H1 (cell line): ENCODE measurements around the gene TFAP2A. TPM values are rescaled to one million over a fixed set of nuclear protein-coding genes. Genes with fewer than 3 reads are reported as not detected.

Source experiments
- CBX5 ChIP-seq: fragments of 300-800, 300-1000 bp; sonication (generic); IDR thresholded peaks from 2 replicates; pipeline ENCODE4 v1.7.1; 2016; ENCODE audit warnings: antibody characterized with exemption, low read length, low read depth
- CBX8 ChIP-seq: fragments of 300-800, 300-1000 bp; sonication (generic); IDR thresholded peaks from 2 replicates; pipeline ENCODE4 v1.7.1; 2016; ENCODE audit warnings: low read depth, low read length, borderline replicate concordance
- CREB1 ChIP-seq: IDR thresholded peaks from 2 replicates; pipeline ENCODE4 v1.6.1; 2012; ENCODE audit warnings: inconsistent platforms
- GABPA ChIP-seq: IDR thresholded peaks from 2 replicates; pipeline ENCODE4 v1.6.1; 2011; ENCODE audit warnings: mild to moderate bottlenecking, low read length, moderate library complexity, borderline replicate concordance; ENCODE audit not compliant: insufficient read depth
- JUN ChIP-seq: IDR thresholded peaks from 2 replicates; pipeline ENCODE4 v1.6.1; 2011; ENCODE audit warnings: low read depth, mild to moderate bottlenecking, improper control_type of control experiment, low read length
- JUND ChIP-seq: IDR thresholded peaks from 2 replicates; pipeline ENCODE4 v1.6.1; 2011; ENCODE audit warnings: mild to moderate bottlenecking, improper control_type of control experiment, low read length
- KDM1A ChIP-seq: fragments of 200-600, 300-600 bp; sonication (generic); IDR thresholded peaks from 2 replicates; pipeline ENCODE4 v1.7.1; 2016; ENCODE audit warnings: mild to moderate bottlenecking, low read length, borderline replicate concordance
- POLR2A ChIP-seq, 2 experiments: IDR thresholded peaks; 1 replicate in 1 of 2; 2 replicates in 1 of 2; pipeline ENCODE4 v1.6.1; 2011; ENCODE audit warnings: low read depth in 2 of 2, low read length in 2 of 2, mild to moderate bottlenecking in 2 of 2; ENCODE audit errors: control extremely low read depth in 1 of 2
- POU5F1 ChIP-seq: IDR thresholded peaks from 2 replicates; pipeline ENCODE4 v1.6.1; 2011; ENCODE audit warnings: low read depth, mild to moderate bottlenecking, low read length, moderate library complexity
- RNF2 ChIP-seq: fragments of 200-900, 300-1000 bp; sonication (generic); IDR thresholded peaks from 2 replicates; pipeline ENCODE4 v1.7.1; 2016; ENCODE audit warnings: borderline replicate concordance, low read depth, mild to moderate bottlenecking, antibody characterized with exemption, low read length; ENCODE audit not compliant: poor library complexity, severe bottlenecking; ENCODE audit errors: missing control alignments
- SAP30 ChIP-seq: fragments of 300-600 bp; sonication (generic); IDR thresholded peaks from 2 replicates; pipeline ENCODE4 v1.7.1; 2012; ENCODE audit warnings: low read length, moderate library complexity, mild to moderate bottlenecking, inconsistent platforms; ENCODE audit not compliant: insufficient read depth, insufficient replicate concordance
- SP4 ChIP-seq: IDR thresholded peaks from 2 replicates; pipeline ENCODE4 v1.6.1; 2012; ENCODE audit warnings: low read length, inconsistent platforms
- polyA plus RNA-seq, 7 experiments: library from polyadenylated mRNA; depleted of rRNA in 3 of 7; stranded (reverse) in 5 of 7; unstranded in 2 of 7; fragments of >200 nt in 5 of 7; fragments of 200-250 nt in 2 of 7; gene quantifications; 1 replicate in 5 of 7; 2 replicates in 1 of 7; 4 replicates in 1 of 7; pipeline versions ENCODE4 v1.2.1 to v1.2.3, GENCODE V29; 2011 to 2013; ENCODE audit warnings: missing spikeins in 2 of 7, mixed read lengths in 2 of 7
- total RNA-seq: library from RNA; stranded (reverse); fragmentation: NEBNext Ultra II Directional; extraction: Animal tissue kit (Norgen Biotek cat#: 25700); gene quantifications from 2 replicates; pipeline ENCODE4 v1.2.1, GENCODE V29; 2021
- TF ChIP-seq, protein P1 (sequence below): IDR thresholded peaks from 2 replicates; pipeline ENCODE4 v1.6.1; 2011; ENCODE audit warnings: low read length, improper control_type of control experiment
- TF ChIP-seq, protein P2 (sequence below): IDR thresholded peaks from 2 replicates; pipeline ENCODE4 v1.6.1; 2012; ENCODE audit warnings: inconsistent platforms
- TF ChIP-seq, protein P3 (sequence below): IDR thresholded peaks from 2 replicates; pipeline ENCODE4 v1.6.1; 2012; ENCODE audit warnings: low read length, inconsistent platforms

The TFAP2A gene
- total and polyA plus RNA-seq, 2 of the 8 experiments (the other 6 are each of a cell fraction or from before 2014, with no cell fraction given) = 0.23 TPM; not detected in 1

DNA sequence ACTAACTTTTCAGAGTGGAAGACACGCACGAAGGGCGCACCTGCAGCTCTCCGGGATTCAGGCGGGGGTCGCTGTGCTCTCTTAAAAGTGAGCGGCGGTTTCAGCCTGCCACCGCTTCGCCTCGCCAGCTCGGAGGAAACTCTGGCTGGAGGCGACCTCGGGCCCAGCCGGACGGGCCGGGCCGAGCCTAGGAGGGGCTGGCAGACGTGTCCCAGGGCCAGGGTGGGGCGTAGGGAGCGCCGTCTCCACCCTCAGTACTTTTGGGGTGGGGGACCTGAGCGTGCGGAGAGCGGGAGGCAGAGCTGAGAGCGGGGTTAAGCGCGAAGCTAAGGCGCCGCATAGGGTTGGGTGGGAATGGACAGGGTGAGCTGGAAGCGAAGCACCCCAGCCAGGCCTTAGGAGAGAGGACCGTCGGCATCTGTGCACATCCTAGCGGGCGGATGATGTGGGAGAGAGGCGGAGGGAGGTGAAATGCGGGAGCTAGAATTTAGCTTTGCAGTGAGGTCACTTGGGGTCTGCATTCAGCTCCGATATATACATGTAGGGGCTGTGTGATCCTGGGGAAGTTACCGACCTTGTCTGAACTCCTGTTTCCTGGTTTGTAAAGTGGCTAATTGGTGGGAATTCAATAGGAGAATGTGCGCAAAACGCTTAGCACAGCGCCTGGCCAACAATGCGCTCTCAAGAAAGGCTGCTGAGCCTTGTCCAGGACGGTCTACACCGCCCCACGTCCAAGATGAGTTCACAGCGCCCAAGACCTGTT lies 6.5 kb upstream of the TFAP2A start (continued):
- no peak for TF ChIP-seq KDM1A
- TF ChIP-seq, protein P1, sequence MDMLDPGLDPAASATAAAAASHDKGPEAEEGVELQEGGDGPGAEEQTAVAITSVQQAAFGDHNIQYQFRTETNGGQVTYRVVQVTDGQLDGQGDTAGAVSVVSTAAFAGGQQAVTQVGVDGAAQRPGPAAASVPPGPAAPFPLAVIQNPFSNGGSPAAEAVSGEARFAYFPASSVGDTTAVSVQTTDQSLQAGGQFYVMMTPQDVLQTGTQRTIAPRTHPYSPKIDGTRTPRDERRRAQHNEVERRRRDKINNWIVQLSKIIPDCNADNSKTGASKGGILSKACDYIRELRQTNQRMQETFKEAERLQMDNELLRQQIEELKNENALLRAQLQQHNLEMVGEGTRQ = no peak
- TF ChIP-seq JUN = no peak
- TF ChIP-seq, protein P2, sequence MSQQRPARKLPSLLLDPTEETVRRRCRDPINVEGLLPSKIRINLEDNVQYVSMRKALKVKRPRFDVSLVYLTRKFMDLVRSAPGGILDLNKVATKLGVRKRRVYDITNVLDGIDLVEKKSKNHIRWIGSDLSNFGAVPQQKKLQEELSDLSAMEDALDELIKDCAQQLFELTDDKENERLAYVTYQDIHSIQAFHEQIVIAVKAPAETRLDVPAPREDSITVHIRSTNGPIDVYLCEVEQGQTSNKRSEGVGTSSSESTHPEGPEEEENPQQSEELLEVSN = 0 out of 2 replicates have a peak, but pooled peaks have one; percentile 14
- TF ChIP-seq, protein P3, sequence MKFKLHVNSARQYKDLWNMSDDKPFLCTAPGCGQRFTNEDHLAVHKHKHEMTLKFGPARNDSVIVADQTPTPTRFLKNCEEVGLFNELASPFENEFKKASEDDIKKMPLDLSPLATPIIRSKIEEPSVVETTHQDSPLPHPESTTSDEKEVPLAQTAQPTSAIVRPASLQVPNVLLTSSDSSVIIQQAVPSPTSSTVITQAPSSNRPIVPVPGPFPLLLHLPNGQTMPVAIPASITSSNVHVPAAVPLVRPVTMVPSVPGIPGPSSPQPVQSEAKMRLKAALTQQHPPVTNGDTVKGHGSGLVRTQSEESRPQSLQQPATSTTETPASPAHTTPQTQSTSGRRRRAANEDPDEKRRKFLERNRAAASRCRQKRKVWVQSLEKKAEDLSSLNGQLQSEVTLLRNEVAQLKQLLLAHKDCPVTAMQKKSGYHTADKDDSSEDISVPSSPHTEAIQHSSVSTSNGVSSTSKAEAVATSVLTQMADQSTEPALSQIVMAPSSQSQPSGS = no peak
- no peak for TF ChIP-seq POLR2A (IDR thresholded peaks at IDR 0.05; ENCODE audit: control extremely low read depth in 1 of 2, low read depth in 2 of 2, low read length in 2 of 2)
- peak; percentile 19 for TF ChIP-seq RNF2
- no peak for TF ChIP-seq JUND
- TF ChIP-seq CBX8 = 0 out of 2 replicates have a peak, but pooled peaks have one; percentile 11
- no peak for TF ChIP-seq SAP30
- 0 out of 2 replicates have a peak, but pooled peaks have one; percentile 27 for TF ChIP-seq SP4
- peak; percentile 29; the same call in 1 of the 2 replicates for TF ChIP-seq CREB1
- no peak for TF ChIP-seq CBX5
- TF ChIP-seq POU5F1 = no peak
- 0 out of 2 replicates have a peak, but pooled peaks have one; percentile 31 for TF ChIP-seq GABPA
- TF ChIP-seq, all 59 proteins: peak for 10
